ENCODE data around the gene CIDEA. TPM values are rescaled to one million over a fixed set of nuclear protein-coding genes. Genes with fewer than 3 reads are reported as not detected.

Gene CIDEA
- total RNA-seq, 3 donors from 2014 or later = 32.4 to 461 (median 68.6) TPM

- Histone ChIP-seq H3K27me3 (no peaks in the 10 kb centered on the region), H3K4me1 (peaks cover 0 to 5% of the 10 kb centered on the region in 2 donors), H3K36me3 (no peaks in the 10 kb centered on the region), H3K4me3 (peak overlapping the region; percentile 40 to 67 (median 52)), H3K9me3 (no peaks in the 10 kb centered on the region), H3K27ac (peak overlapping the region; percentile 79 to 81)
- intact Hi-C loops (cut with DNase I; ENCODE audit: low total_unique reads) = no loop called here
- peak; percentile 71 to 90 for DNase-seq (ENCODE audit: low spot score in 2 of 2)
- TF ChIP-seq POLR2A (IDR thresholded peaks at IDR 0.05) = peak; percentile 19
- TF ChIP-seq, protein P1, sequence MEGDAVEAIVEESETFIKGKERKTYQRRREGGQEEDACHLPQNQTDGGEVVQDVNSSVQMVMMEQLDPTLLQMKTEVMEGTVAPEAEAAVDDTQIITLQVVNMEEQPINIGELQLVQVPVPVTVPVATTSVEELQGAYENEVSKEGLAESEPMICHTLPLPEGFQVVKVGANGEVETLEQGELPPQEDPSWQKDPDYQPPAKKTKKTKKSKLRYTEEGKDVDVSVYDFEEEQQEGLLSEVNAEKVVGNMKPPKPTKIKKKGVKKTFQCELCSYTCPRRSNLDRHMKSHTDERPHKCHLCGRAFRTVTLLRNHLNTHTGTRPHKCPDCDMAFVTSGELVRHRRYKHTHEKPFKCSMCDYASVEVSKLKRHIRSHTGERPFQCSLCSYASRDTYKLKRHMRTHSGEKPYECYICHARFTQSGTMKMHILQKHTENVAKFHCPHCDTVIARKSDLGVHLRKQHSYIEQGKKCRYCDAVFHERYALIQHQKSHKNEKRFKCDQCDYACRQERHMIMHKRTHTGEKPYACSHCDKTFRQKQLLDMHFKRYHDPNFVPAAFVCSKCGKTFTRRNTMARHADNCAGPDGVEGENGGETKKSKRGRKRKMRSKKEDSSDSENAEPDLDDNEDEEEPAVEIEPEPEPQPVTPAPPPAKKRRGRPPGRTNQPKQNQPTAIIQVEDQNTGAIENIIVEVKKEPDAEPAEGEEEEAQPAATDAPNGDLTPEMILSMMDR (IDR thresholded peaks at IDR 0.05) = no peak
- peak; percentile 29 to 69 (median 47) for TF ChIP-seq POLR2AphosphoS5 (IDR thresholded peaks at IDR 0.05)
Observed at GRCh38 chr18:12287684-12288402, 33.7 kb downstream of the CIDEA start.

GRCh38 chr18:12288403-12288755 is 34.2 kb downstream of the CIDEA start:
- H3K27me3 ChIP-seq = no peaks in the 10 kb centered on the region
- peak overlapping the region; percentile 65 to 79 for H3K27ac ChIP-seq
- H3K4me3 ChIP-seq = peak overlapping the region; percentile 40 to 67 (median 52)
- DNase-seq (ENCODE audit: low spot score in 2 of 2) = no peak
- intact Hi-C loops (cut with DNase I; ENCODE audit: low total_unique reads) = no loop called here
- H3K9me3 ChIP-seq = no peaks in the 10 kb centered on the region
- peaks cover 0 to 5% of the 10 kb centered on the region in 2 donors for H3K4me1 ChIP-seq
- TF ChIP-seq POLR2A (IDR thresholded peaks at IDR 0.05) (no peak), POLR2AphosphoS5 (IDR thresholded peaks at IDR 0.05) (no peak)
- TF ChIP-seq, protein P1 (IDR thresholded peaks at IDR 0.05) = no peak
- H3K36me3 ChIP-seq = no peaks in the 10 kb centered on the region

DNA sequence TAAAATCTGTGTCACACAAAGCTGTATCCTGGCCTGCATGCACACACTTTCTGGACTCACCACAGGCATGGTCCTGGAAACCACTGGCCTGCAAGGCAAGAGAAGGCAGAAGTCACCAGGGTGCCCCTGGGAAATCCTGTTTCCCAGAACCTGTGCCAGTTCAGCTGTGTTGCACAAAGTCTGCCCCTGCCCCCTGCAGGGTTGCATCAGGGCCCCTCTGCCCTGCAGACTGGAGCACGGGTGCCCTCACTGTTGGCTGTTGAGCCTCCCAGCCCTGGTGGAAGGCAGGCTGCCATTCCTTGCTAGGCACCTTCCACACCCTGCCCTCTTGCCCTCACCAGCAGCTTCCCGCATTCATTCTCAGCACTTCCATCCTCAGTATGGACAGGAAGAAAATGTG is 35.9 kb downstream of the CIDEA start:
- TF ChIP-seq POLR2AphosphoS5 (IDR thresholded peaks at IDR 0.05) (no peak), POLR2A (IDR thresholded peaks at IDR 0.05) (no peak)
- TF ChIP-seq, protein P1 (IDR thresholded peaks at IDR 0.05) = no peak
- Histone ChIP-seq H3K27me3 (no peaks in the 10 kb centered on the region), H3K27ac (no peak overlapping the region), H3K4me3 (no peak overlapping the region), H3K36me3 (no peaks in the 10 kb centered on the region), H3K9me3 (no peaks in the 10 kb centered on the region), H3K4me1 (peaks cover 0 to 5% of the 10 kb centered on the region in 2 donors)
- intact Hi-C loops (cut with DNase I; ENCODE audit: low total_unique reads) = no loop called here
- DNase-seq (ENCODE audit: low spot score in 2 of 2) = no peak

GRCh38 chr18:12291161-12291560 is 37.0 kb downstream of the CIDEA start:
- Histone ChIP-seq H3K4me1 (peaks cover 0 to 5% of the 10 kb centered on the region in 2 donors), H3K27me3 (no peaks in the 10 kb centered on the region), H3K4me3 (no peak overlapping the region), H3K9me3 (no peaks in the 10 kb centered on the region), H3K27ac (no peak overlapping the region), H3K36me3 (no peaks in the 10 kb centered on the region)
- TF ChIP-seq, protein P1 (IDR thresholded peaks at IDR 0.05) = no peak
- TF ChIP-seq POLR2A (IDR thresholded peaks at IDR 0.05) (no peak), POLR2AphosphoS5 (IDR thresholded peaks at IDR 0.05) (no peak)
- intact Hi-C loops (cut with DNase I; ENCODE audit: low total_unique reads) = no loop called here
- DNase-seq (ENCODE audit: low spot score in 2 of 2) = no peak

DNA sequence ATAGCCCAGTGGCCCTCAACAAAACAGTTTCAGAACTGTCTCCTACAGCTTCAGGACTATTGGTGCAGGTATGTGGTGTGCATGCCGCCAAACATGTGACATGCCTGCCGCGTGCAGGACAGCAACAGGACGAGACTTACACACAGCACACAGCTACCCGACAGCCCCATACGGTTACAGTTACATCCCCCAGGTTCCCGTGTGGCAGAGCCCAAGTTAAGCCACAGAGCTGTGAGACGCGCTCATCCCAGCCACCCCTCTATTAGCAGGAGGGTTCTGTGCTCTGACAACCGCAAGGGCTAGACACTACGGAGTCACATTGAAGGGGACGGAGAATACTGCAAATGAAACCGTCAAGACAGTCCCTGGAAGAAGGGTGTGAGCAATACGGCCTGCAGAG is 37.5 kb downstream of the CIDEA start:
- Histone ChIP-seq H3K9me3 (no peaks in the 10 kb centered on the region), H3K4me3 (no peak overlapping the region), H3K27me3 (no peaks in the 10 kb centered on the region), H3K4me1 (peaks cover 0 to 5% of the 10 kb centered on the region in 2 donors), H3K36me3 (no peaks in the 10 kb centered on the region), H3K27ac (no peak overlapping the region)
- intact Hi-C loops (cut with DNase I; ENCODE audit: low total_unique reads) = no loop called here
- TF ChIP-seq, protein P1 (IDR thresholded peaks at IDR 0.05) = no peak
- TF ChIP-seq POLR2AphosphoS5 (IDR thresholded peaks at IDR 0.05) (no peak), POLR2A (IDR thresholded peaks at IDR 0.05) (no peak)
- DNase-seq (ENCODE audit: low spot score in 2 of 2) = no peak

All from breast epithelium (tissue), 4 donors.